Gastrocnemius medialis (tissue), 4 donors: ENCODE results near the gene DAPP1.

Experiments used
- POLR2A ChIP-seq, 2 donors: fragments of 450-650 bp; IDR thresholded peaks; one replicate each; pipeline ENCODE4 v1.6.1; 2017; ENCODE audit warnings: antibody characterized with exemption in 2 of 2, mild to moderate bottlenecking in 2 of 2, moderate library complexity in 2 of 2
- TF ChIP-seq, protein P1 (sequence below), 5 experiments: fragments of 450-650 bp in 3 of 5; fragments of 200-600 bp in 2 of 5; sonication (generic) in 2 of 5; IDR thresholded peaks in 4 of 5; conservative IDR thresholded peaks in 1 of 5; 1 replicate in 4 of 5; 2 replicates in 1 of 5; pipeline ENCODE4 v1.5.1; 2016 to 2019; ENCODE audit warnings: antibody characterized with exemption in 5 of 5, mild to moderate bottlenecking in 3 of 5, moderate library complexity in 3 of 5

DNA sequence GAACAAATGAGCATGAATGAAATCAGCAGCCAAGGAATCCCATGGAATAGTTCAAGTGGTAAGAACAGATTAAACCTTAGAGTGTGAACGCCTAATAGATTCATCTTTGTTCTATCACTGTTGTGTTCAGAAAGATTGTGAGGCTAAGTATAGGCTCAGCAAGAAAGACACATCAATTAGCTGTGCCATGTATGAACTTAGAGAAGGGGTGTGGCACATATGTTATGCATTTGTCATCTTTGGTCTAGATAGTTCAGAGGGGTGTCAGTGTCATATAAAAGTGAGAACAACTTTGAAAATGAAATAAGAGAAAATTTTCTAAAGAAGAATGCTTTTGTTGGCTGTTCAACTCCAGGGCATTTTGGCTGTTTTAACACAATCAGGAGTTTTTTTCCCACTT, 9.4 kb downstream of the DAPP1 start:
- TF ChIP-seq, protein P1, sequence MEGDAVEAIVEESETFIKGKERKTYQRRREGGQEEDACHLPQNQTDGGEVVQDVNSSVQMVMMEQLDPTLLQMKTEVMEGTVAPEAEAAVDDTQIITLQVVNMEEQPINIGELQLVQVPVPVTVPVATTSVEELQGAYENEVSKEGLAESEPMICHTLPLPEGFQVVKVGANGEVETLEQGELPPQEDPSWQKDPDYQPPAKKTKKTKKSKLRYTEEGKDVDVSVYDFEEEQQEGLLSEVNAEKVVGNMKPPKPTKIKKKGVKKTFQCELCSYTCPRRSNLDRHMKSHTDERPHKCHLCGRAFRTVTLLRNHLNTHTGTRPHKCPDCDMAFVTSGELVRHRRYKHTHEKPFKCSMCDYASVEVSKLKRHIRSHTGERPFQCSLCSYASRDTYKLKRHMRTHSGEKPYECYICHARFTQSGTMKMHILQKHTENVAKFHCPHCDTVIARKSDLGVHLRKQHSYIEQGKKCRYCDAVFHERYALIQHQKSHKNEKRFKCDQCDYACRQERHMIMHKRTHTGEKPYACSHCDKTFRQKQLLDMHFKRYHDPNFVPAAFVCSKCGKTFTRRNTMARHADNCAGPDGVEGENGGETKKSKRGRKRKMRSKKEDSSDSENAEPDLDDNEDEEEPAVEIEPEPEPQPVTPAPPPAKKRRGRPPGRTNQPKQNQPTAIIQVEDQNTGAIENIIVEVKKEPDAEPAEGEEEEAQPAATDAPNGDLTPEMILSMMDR (IDR thresholded peaks at IDR 0.05 in 4 of 5, conservative IDR thresholded peaks at IDR 0.05 in 1 of 5) = no peak
- no peak for TF ChIP-seq POLR2A (IDR thresholded peaks at IDR 0.05)
